Measurements from ENCODE around the gene MAST1.

DNA sequence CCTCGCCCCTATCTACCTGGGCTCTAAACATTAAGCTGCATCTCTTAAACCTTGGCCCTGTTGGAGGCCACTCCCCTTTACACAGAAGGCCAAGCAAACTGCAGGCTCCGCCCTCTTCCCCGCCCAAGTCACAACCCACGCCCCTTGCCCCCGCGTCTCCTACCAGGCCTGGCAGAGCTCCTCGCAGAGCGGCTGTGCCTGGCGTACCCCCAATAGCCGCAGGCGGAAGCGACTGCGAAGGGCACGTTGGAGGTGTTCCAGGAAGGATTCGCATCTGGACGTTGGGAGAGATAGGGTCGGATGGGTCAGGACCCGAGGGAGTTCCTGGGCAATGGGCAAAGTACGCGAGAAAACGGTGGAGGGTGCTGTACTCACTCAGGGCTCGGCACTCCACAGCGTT is 9.8 kb upstream of the MAST1 start:
- TF ChIP-seq FOXK2 (IDR thresholded peaks at IDR 0.05): no peak
- no peak for TF ChIP-seq SUZ12 (IDR thresholded peaks at IDR 0.05)
